ENCODE data around the gene SLC28A1. TPM values are rescaled to one million over a fixed set of nuclear protein-coding genes. Genes with fewer than 3 reads are reported as not detected.

The SLC28A1 gene
- total RNA-seq, 3 donors from 2014 or later (not counting 1 experiment from before 2014, with no cell fraction given) = not detected

DNA sequence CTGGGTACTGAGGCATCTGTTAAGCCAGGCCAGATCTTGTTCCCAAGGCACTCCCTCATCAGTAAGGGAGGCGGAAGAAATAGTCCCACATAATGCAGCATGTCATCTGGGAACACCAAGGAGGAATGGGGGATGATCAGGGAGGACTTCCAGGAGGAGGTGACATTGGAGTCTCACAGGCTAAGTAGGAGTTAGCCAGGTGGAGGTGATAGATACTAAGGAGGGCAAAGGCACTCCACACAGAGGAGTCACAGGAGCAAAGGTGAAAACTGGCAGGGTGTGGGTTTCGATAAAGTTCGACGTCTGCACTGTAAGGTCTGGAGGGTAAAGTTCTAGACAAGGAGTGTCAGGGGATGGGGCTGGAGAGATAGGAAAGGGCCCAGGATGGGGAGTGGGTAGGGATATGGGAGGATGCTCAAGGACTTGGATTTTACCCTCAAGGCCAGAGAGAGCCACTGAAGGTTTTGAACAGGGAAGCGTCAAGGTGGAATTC lies 6.3 kb downstream of the SLC28A1 start:
- 94% methylated on average over 5 of the region's 5 CpGs for WGBS (ENCODE audit: insufficient coverage)
- ATAC-seq = no peak
- H3K27ac Mint-ChIP-seq = no peak overlapping the region
- no peak overlapping the region for H3K4me3 ChIP-seq (ENCODE audit: low read length)
- peaks cover 0 to 5% of the 10 kb centered on the region in 2 donors for H3K27me3 Mint-ChIP-seq (ENCODE audit: low read depth in 2 of 2)
- DNase-seq = no peak
- H3K4me3 Mint-ChIP-seq = no peak overlapping the region
- TF ChIP-seq, protein P1, sequence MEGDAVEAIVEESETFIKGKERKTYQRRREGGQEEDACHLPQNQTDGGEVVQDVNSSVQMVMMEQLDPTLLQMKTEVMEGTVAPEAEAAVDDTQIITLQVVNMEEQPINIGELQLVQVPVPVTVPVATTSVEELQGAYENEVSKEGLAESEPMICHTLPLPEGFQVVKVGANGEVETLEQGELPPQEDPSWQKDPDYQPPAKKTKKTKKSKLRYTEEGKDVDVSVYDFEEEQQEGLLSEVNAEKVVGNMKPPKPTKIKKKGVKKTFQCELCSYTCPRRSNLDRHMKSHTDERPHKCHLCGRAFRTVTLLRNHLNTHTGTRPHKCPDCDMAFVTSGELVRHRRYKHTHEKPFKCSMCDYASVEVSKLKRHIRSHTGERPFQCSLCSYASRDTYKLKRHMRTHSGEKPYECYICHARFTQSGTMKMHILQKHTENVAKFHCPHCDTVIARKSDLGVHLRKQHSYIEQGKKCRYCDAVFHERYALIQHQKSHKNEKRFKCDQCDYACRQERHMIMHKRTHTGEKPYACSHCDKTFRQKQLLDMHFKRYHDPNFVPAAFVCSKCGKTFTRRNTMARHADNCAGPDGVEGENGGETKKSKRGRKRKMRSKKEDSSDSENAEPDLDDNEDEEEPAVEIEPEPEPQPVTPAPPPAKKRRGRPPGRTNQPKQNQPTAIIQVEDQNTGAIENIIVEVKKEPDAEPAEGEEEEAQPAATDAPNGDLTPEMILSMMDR (IDR thresholded peaks at IDR 0.05) = no peak
- intact Hi-C loops (cut with micrococcal nuclease) = no loop called here
- no peaks in the 10 kb centered on the region for H3K27me3 ChIP-seq (ENCODE audit: control insufficient read depth, insufficient read depth, low read length)
- no peaks in the 10 kb centered on the region for H3K9me3 Mint-ChIP-seq
- H3K9me3 ChIP-seq (ENCODE audit: control insufficient read depth, insufficient read depth, low read length) = no peaks in the 10 kb centered on the region
- no peaks in the 10 kb centered on the region for H3K4me1 Mint-ChIP-seq
- no peaks in the 10 kb centered on the region for H3K36me3 ChIP-seq (ENCODE audit: control insufficient read depth, insufficient read depth, low read length)
- no peak overlapping the region for H3K27ac ChIP-seq (ENCODE audit: low read length)
- H3K36me3 Mint-ChIP-seq = no peaks in the 10 kb centered on the region
- no peaks in the 10 kb centered on the region for H3K4me1 ChIP-seq (ENCODE audit: control insufficient read depth, insufficient read depth, low read length)

DNA sequence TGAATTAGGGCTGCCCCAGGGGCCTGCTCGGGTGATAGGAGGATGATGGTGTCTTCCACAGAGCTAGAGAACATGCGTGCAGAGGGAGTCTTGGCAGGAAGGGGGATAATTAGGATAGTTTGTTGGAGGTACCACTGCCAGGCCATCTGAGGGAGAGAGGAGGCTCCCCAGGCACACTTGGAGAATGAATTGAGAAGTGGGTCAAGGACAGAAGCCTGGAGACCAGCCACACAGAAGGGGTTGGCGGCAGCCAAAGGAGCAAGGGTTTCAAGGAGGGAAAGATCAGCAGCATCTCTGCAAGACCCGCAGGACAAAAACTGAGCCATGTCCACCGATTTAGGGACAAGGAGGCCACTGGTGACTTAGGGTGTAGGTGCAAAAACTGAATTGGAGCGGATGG lies 6.9 kb downstream of the SLC28A1 start:
- DNase-seq = no peak
- Histone ChIP-seq H3K9me3 (ENCODE audit: control insufficient read depth, insufficient read depth, low read length) (no peaks in the 10 kb centered on the region), H3K27me3 (ENCODE audit: control insufficient read depth, insufficient read depth, low read length) (no peaks in the 10 kb centered on the region), H3K36me3 (ENCODE audit: control insufficient read depth, insufficient read depth, low read length) (no peaks in the 10 kb centered on the region), H3K4me1 (ENCODE audit: control insufficient read depth, insufficient read depth, low read length) (no peaks in the 10 kb centered on the region), H3K27ac (ENCODE audit: low read length) (no peak overlapping the region), H3K4me3 (ENCODE audit: low read length) (no peak overlapping the region)
- intact Hi-C loops (cut with micrococcal nuclease) = no loop called here
- Mint-ChIP-seq H3K9me3 (no peaks in the 10 kb centered on the region), H3K4me1 (no peaks in the 10 kb centered on the region), H3K27me3 (ENCODE audit: low read depth in 2 of 2) (peaks cover 0 to 7% of the 10 kb centered on the region in 2 donors), H3K27ac (peak overlapping the region in 1 of 2 donors; percentile 10), H3K36me3 (no peaks in the 10 kb centered on the region), H3K4me3 (no peak overlapping the region)
- 85% methylated on average over 6 of the region's 6 CpGs for WGBS (ENCODE audit: insufficient coverage)
- ATAC-seq = no peak
- TF ChIP-seq, protein P1 (IDR thresholded peaks at IDR 0.05) = no peak

DNA sequence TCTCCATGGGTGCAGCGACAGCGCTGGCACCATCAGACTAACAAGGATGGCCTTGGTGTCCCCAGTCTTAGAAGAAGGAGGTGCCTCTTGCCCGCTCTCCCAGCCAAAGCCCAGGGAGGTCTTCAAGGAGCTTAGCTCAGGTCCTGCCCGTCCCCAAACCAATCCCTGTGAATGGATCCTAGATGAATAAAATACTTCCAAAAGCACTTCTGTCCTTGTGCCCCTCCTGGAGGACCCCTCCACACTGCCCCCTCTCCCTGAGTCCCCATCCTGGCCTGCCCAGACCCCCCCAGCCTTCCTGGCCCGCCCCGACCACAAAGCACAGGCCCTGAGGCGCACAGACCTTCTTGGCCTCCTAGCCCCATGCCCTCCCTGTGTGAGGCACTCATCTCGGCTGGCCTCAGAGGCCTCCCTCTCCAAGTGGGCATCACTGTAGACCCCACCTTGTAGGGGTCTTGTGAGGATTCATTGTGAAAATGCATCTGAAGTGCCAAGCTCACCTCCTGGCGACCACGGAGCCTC lies 8.4 kb downstream of the SLC28A1 start:
- 92% methylated on average over 10 of the region's 10 CpGs for WGBS (ENCODE audit: insufficient coverage)
- H3K27ac ChIP-seq (ENCODE audit: low read length) = no peak overlapping the region

More for the DNA sequence above, 8.4 kb downstream of the SLC28A1 start:
- Mint-ChIP-seq H3K4me1 (no peaks in the 10 kb centered on the region), H3K27ac (no peak overlapping the region), H3K9me3 (no peaks in the 10 kb centered on the region), H3K36me3 (no peaks in the 10 kb centered on the region), H3K4me3 (no peak overlapping the region), H3K27me3 (ENCODE audit: low read depth in 2 of 2) (peaks cover 0 to 7% of the 10 kb centered on the region in 2 donors)
- TF ChIP-seq, protein P1 (IDR thresholded peaks at IDR 0.05) = no peak
- H3K36me3 ChIP-seq (ENCODE audit: control insufficient read depth, insufficient read depth, low read length) = no peaks in the 10 kb centered on the region
- no peak for ATAC-seq
- H3K4me3 ChIP-seq (ENCODE audit: low read length) = no peak overlapping the region
- no peak for DNase-seq
- H3K4me1 ChIP-seq (ENCODE audit: control insufficient read depth, insufficient read depth, low read length) = no peaks in the 10 kb centered on the region
- no peaks in the 10 kb centered on the region for H3K9me3 ChIP-seq (ENCODE audit: control insufficient read depth, insufficient read depth, low read length)
- intact Hi-C loops (cut with micrococcal nuclease) = no loop called here
- H3K27me3 ChIP-seq (ENCODE audit: control insufficient read depth, insufficient read depth, low read length) = no peaks in the 10 kb centered on the region
